ENCODE results near the gene CFAP99.

GRCh38 chr4:2443061-2443730 is 24.4 kb downstream of the CFAP99 start:
- TF ChIP-seq POLR2AphosphoS5 (IDR thresholded peaks at IDR 0.05; ENCODE audit: low read depth, low read length), result no peak
- no peak for TF ChIP-seq POLR2A (IDR thresholded peaks at IDR 0.05; ENCODE audit: low read depth, low read length)
